COR-L47 (cell line): ENCODE measurements around the gene ARPC2.
"Not testable (repeated sequence)": the region's sequence is repeated elsewhere in the genome, so short reads cannot be mapped to it uniquely, and the experiment has no call there.

Experiments used
- DNase-seq: peaks from one replicate; lab custom pipeline; 2025; lab: John Stamatoyannopoulos, UW

Gene ARPC2

DNA sequence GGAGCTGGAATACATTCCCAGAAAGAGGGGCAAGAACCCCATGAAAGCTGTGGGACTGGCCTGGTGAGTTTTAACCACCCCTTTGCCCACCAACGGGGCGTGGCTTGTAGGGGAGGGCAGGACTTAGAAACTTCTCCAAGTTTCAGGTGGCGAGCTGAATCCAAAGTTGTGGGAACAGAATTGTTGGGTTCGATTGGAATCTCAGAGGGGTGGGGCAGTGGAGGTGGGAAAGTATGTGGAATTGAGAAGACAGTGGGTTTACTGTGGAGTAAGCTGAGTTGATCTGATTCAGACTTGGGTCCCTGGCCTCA lies 54.5 kb downstream of the ARPC2 start:
- DNase-seq, result no peak

DNA sequence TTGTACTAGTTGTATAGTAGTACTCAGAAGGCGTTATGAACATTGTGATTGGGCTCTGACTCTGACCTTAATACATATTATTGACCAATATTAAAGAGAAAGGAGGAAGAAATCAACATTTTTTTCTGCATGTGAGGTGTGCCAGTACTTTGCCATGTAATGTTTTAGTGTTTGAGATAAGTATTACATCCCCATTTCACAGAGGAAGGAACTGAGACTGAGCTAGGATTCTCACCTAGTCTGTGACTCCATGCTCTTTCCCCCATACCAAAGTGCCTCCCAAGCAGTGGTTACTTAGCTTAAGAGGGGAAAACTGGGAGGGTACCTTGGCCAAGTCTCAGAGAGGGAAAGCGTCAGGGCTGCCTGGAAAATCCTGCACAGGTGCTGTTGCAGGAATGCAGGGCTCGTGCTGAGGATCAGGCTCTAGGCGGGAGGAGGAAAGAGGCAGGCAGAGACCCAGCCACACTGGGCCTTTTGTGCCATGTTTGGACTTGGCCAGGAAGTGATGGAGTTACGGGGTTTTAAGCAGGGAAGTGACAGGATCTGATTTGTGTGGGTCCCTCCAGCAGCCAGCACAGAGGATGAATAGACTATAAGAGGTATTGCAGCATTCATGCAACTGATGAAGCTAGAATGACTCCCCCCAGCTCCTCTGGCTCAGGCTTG lies 55.0 kb downstream of the ARPC2 start:
- no peak for DNase-seq

GRCh38 chr2:218272531-218273212 lies 55.7 kb downstream of the ARPC2 start:
- peak; percentile 77 for DNase-seq

DNA sequence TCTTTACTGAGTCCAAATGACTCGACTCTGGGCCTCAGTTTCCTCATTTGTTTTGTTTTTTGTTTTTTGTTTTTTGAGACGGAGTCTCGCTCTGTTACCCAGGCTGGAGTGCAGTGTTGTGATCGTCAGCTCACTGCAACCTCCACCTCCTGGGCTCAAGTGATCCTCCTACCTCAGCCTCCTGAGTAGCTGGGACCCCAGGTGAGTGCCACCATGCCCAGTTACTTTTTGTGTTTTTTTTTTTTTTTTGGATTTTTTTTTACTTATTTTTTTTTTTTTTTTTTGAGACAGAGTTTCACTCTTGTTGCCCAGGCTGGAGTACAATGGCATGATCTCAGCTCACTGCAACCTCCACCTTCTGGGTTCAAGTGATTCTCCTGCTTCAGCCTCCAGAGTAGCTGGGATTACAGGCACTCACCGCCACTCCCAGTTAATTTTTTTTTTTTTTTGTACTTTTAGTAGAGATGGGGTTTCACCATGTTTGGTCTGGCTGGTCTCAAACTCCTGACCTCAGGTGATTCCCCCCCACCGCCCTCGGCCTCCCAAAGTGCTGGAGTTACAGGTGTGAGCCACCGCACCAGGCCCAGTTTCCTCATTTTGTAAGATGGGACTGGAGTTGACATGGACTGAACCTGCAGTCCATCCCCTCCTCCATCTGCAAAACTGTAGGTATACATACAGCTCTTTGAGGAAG lies 56.4 kb downstream of the ARPC2 start:
- not testable (repeated sequence) for DNase-seq

- DNase-seq, result no peak
Measured at GRCh38 chr2:218273908-218274249, 56.9 kb downstream of the ARPC2 start.

DNA sequence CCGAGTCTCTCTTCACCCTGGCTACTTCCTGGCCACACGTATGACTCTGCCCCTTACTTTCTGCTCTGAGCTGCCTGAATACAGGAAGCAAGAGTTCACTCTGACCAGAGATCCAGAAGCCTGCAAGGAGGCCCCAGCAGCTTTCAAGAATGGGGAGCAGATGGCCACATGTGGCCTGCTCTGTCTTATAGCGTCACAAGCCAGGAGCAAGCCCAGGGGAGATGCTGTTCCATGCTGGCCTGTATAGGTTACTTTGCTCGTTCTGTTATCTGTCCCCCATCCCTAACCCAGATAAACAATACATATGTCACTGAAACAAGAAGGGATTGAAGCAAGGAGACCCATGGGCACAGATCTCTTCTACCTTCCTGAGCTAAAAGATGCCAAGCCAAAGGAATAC lies 57.6 kb downstream of the ARPC2 start:
- DNase-seq, result no peak

DNA sequence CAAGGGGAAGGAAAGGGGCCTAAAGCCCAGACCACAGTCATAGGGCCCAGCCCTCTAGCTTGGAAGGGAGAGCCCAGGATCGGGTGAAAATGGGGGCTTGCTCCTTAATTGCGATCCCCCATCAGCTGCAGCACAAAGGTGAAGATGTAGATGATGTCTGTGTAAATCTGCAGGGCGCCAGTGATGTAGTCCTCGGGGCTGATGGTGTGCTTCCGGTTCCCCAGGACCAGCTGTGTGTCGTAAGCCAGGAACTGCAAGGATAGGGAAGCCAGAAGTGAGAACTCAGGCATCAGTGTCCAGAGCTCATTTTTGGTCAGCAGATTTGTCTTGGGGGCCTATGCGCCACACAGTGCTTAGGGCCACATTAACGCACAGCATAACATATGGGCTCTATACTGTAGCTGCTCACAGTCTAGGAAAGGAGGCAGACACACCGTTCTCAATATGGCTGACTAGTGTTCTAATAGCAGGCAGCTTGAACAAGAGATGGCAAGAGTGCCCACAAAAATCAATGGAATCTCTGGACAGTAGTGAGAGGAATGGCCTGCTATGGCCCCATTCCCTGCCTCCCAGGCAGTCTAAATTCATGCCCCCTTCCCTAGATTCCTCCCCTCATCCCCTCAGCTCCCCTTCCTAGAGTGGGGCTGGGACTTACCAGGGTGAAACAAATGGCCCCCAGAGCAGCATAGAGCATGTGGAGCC lies 58.5 kb downstream of the ARPC2 start:
- no peak for DNase-seq

DNA sequence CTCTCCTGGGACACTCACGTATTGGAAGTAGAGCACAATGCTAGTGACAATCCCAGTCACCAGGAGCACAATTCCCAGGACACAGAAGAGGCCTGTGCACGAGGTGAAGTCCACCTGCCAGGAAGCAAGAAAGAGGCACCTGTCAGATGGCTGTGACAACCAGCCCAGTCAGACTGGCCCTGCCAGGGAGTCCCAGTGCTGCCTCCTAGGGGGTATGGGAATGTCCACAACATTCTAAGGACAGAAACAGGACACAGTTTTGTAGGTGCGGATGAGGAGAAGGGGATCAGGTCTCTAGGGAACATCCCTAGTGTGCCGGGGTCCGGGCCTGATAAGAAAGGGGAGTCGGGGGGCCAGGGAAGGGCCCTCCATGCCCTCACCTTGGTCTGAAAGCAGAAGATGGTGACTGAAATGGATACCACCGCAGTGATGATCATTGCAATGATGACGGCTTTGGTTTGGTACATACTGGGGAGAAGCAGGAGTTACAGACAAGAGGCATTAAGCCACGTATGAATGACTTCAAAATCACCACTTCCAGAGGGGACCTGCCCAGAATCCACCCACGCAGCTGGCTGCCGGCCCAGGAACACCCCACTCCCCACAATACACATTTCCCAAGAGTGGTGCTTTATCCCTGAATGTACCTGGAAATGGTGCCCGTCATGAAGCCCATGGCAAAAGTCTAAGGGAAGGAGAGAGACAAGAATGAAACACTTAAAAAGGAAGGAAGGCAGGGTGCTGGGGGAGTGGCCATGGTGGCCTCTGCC lies 60.2 kb downstream of the ARPC2 start:
- DNase-seq, result no peak

GRCh38 chr2:218277921-218278320 lies 60.9 kb downstream of the ARPC2 start:
- no peak for DNase-seq

DNA sequence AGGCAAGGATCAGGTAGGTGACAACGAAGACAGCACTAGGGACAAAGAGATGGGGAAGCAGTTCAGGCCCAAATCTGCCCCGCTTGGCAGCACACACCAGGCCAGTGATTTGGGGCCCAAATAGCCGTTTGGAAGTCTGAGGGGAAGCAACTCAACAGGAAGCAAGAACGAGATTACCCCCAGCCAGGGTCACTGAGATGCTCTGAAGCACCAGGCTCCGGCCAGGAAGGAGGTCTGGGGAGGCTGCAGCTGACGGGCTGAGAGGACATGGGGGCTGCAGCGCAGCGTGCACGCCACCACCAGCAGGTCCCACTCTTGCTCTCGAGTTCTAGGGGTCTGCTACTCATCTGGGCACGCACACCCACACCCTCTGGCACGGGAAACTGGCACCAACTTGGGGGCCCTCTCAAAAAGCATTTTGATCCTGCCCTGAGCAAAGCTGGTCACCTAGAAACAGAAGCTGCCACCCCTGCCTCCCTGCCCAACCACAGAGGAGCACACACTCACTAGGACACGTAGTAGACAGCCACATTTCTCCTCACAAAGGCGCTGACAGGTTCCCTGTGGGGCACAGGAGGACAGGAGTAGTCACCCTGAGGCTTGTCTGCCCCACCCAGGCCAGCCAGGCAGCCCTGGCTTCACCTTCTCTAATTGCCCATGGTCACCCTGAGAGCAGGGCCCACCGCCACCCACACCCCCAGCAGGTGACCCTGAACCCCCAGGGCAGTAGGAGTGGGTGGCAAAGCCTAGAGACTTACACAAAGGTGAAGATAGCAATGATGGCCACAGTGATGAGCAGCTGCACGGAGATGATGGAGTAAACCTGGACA lies 61.8 kb downstream of the ARPC2 start:
- no peak for DNase-seq

GRCh38 chr2:218280260-218280870 lies 63.4 kb downstream of the ARPC2 start:
- DNase-seq, result no peak

DNA sequence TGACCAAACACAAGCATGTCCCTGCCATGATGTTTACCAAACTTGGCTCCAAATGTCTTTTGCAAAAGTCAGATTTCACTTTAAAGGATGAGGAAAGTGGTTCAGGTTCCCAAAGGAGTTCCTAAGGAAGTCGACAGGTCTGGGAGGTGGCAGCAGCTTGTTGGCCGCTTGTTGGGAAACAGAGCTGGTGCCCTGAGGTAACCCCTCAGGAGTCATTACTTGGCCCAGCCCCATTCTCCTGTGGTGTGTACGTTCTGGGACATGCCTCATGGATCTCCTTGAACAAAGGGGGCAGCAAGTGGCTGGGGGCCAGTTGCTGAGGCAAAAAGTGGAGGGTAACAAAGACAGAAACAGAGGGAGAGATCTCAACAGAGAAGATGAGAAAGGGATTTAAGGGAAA lies 64.5 kb downstream of the ARPC2 start:
- no peak for DNase-seq

GRCh38 chr2:218282173-218282991 lies 65.4 kb downstream of the ARPC2 start:
- no peak for DNase-seq

GRCh38 chr2:218284106-218284811 lies 67.3 kb downstream of the ARPC2 start:
- no peak for DNase-seq

GRCh38 chr2:218285604-218286003 lies 68.6 kb downstream of the ARPC2 start:
- DNase-seq, result no peak

- DNase-seq, result no peak
Measured at GRCh38 chr2:218286570-218287459, 69.8 kb downstream of the ARPC2 start.

DNA sequence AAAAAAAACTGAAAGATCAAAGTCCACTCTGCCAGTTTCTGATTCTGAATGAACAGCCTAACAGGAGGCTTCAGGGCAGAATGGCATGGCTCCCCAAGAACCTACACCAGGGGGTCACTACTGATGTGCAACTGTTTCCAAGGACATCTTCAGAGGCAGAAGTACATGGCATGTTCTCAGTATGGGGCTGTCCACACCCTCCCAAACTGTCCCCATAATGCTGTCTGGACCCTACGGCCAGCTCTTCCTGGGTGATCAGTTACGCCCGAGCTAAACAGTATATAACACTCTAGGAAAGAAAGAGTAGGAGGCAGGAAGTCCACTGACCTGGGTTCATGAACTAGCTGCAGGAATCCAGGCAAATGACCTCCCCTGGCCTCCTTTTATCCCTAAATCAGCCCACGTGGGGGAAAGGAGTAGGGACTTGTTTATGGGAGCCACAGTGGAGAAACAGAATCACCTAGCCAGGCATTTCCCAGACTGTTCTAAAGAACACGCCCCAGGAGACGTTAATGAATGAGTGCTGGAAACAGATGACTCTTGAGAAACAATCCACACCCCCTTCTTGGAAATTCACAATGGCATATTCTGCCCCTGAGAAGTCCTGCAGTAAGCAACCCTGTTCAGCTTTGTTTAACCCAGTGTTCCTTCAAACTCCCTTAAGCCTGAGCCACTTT lies 72.8 kb downstream of the ARPC2 start:
- DNase-seq, result no peak
